GM12878 (cell line): ENCODE results near the gene PNLIP. TPM values are rescaled to one million over a fixed set of nuclear protein-coding genes. Genes with fewer than 3 reads are reported as not detected.

Source experiments
- ATAC-seq: fragments of 200-7000 bp; cut with Tn5 transposase; 3 replicates; pipeline ENCODE4 v1.9.1; 2020; ENCODE audit warnings: mild to moderate bottlenecking, moderate library complexity
- BruUV-seq: library from RNA; stranded (reverse); fragments of 400-500 nt; replicated peaks from 2 replicates; lab custom pipeline; 2021; lab: Mats Ljungman, UMichigan
- CTCF ChIA-PET: fragments of 300-600 bp; sonication (Branson Sonifier 250); formaldehyde crosslinking; extraction: SDS; loops from one replicate; lab custom pipeline; 2021; ENCODE audit warnings: inconsistent platforms; lab: Yijun Ruan, JAX
- POLR2A ChIA-PET: fragments of 350-600 bp; formaldehyde crosslinking; extraction: SDS; loops from one replicate; lab custom pipeline; 2021; ENCODE audit warnings: inconsistent platforms; lab: Charles Lee
- RAD21 ChIA-PET: fragments of 300-600 bp; sonication (Branson Sonifier 250); formaldehyde crosslinking; loops from one replicate; lab custom pipeline; 2023; ENCODE audit warnings: antibody characterized with exemption; ENCODE audit not compliant: unreplicated experiment; lab: Charles Lee
- SMC1A ChIA-PET: fragments of 300-600 bp; sonication (Branson Sonifier 250); formaldehyde crosslinking; loops from one replicate; lab custom pipeline; 2023; ENCODE audit not compliant: unreplicated experiment, uncharacterized antibody; lab: Charles Lee
- DNase-seq: peaks from one replicate; pipeline ENCODE4 v3.0.0-alpha.2; 2011; ENCODE audit warnings: low read depth, low spot score
- FAIRE-seq: peaks from 3 replicates; lab custom pipeline; 2011; peaks lifted over from hg19 to GRCh38; lab: Jason Lieb, UNC
- H2AFZ ChIP-seq: 2 replicates; pipeline ENCODE4 v1.6.0; 2011; ENCODE audit warnings: low read depth, low read length, control low read depth; ENCODE audit not compliant: control insufficient read depth
- H3K27ac ChIP-seq: 2 replicates; pipeline ENCODE4 v1.5.1; 2011; ENCODE audit warnings: control low read depth; ENCODE audit not compliant: control insufficient read depth, insufficient read depth
- H3K27me3 ChIP-seq, 2 experiments: replicated peaks in 1 of 2; 2 replicates each; pipeline versions ENCODE4 v1.6.0 to v1.6.1; 2011; ENCODE audit warnings: low read length in 1 of 2; ENCODE audit not compliant: control insufficient read depth in 2 of 2, insufficient read depth in 2 of 2
- H3K36me3 ChIP-seq, 2 experiments: 2 replicates each; pipeline ENCODE4 v1.5.1; 2011; ENCODE audit warnings: low read length in 1 of 2; ENCODE audit not compliant: control insufficient read depth in 2 of 2, insufficient read depth in 2 of 2
- H3K4me1 ChIP-seq: 2 replicates; pipeline ENCODE4 v1.6.1; 2011; ENCODE audit warnings: mild to moderate bottlenecking, low read length, moderate library complexity, mixed read lengths; ENCODE audit not compliant: control insufficient read depth, insufficient read depth
- H3K4me2 ChIP-seq: 2 replicates; pipeline ENCODE4 v1.6.0; 2011; ENCODE audit warnings: control low read depth; ENCODE audit not compliant: control insufficient read depth, insufficient read depth
- H3K4me3 ChIP-seq: fragments of 200-600 bp; sonication (generic); 2 replicates; pipeline ENCODE4 v1.5.1; 2016
- H3K79me2 ChIP-seq: 2 replicates; pipeline ENCODE4 v1.6.0; 2011; ENCODE audit warnings: low read length; ENCODE audit not compliant: control insufficient read depth, insufficient read depth
- H3K9ac ChIP-seq: 2 replicates; pipeline ENCODE4 v1.8.0; 2011; ENCODE audit warnings: low read length, control low read depth, mixed read lengths; ENCODE audit not compliant: control insufficient read depth, insufficient read depth
- H3K9me3 ChIP-seq: replicated peaks from 3 replicates; pipeline ENCODE4 v1.5.1; 2011; ENCODE audit warnings: mild to moderate bottlenecking, low read length; ENCODE audit not compliant: control insufficient read depth, insufficient read depth
- H4K20me1 ChIP-seq: 2 replicates; pipeline ENCODE4 v1.6.0; 2011; ENCODE audit not compliant: control insufficient read depth, insufficient read depth
- ASH2L ChIP-seq: fragments of 300-600, 200-600 bp; sonication (generic); IDR thresholded peaks from 2 replicates; pipeline ENCODE4 v1.6.1; 2017; ENCODE audit warnings: low read depth, mild to moderate bottlenecking, borderline replicate concordance
- CHD1 ChIP-seq: IDR thresholded peaks from 2 replicates; pipeline ENCODE4 v1.6.1; 2012; ENCODE audit warnings: low read depth, low read length, improper control_type of control experiment
- CUX1 ChIP-seq: IDR thresholded peaks from 2 replicates; pipeline ENCODE4 v1.6.1; 2012; ENCODE audit warnings: improper control_type of control experiment, low read depth, low read length; ENCODE audit not compliant: insufficient replicate concordance
- EGR1 ChIP-seq, 2 experiments: IDR thresholded peaks; 1 replicate in 1 of 2; 2 replicates in 1 of 2; pipeline ENCODE4 v1.6.1; 2011 to 2012; ENCODE audit warnings: low read depth in 2 of 2, low read length in 2 of 2, borderline replicate concordance in 1 of 2, mild to moderate bottlenecking in 1 of 2, moderate library complexity in 1 of 2
- FOXM1 ChIP-seq: IDR thresholded peaks from 2 replicates; pipeline ENCODE4 v1.6.1; 2012; ENCODE audit warnings: low read depth, mild to moderate bottlenecking, inconsistent platforms, low read length, moderate library complexity
- HDGF ChIP-seq: fragments of 450-650 bp; IDR thresholded peaks from 2 replicates; pipeline ENCODE4 v1.6.1; 2016; ENCODE audit warnings: antibody characterized with exemption
- IRF4 ChIP-seq: IDR thresholded peaks from 2 replicates; pipeline ENCODE4 v1.6.1; 2011; ENCODE audit warnings: low read depth, low read length
- IRF5 ChIP-seq: fragments of 450-650 bp; IDR thresholded peaks from 2 replicates; pipeline ENCODE4 v1.6.1; 2017; ENCODE audit warnings: borderline replicate concordance
- MYC ChIP-seq: IDR thresholded peaks from 2 replicates; pipeline ENCODE4 v1.6.1; 2011; ENCODE audit warnings: mild to moderate bottlenecking, low read length, moderate library complexity, inconsistent platforms; ENCODE audit not compliant: insufficient read depth, insufficient replicate concordance, insufficient read length, severe bottlenecking
- NR2C2 ChIP-seq: IDR thresholded peaks from 2 replicates; pipeline ENCODE4 v1.6.1; 2011; ENCODE audit warnings: borderline replicate concordance, low read depth; ENCODE audit not compliant: control insufficient read depth, insufficient read length
- POLR2A ChIP-seq: IDR thresholded peaks from 2 replicates; pipeline ENCODE4 v1.6.1; 2011; ENCODE audit warnings: low read depth, mild to moderate bottlenecking, low read length
- POLR2AphosphoS5 ChIP-seq: IDR thresholded peaks from 2 replicates; pipeline ENCODE4 v1.6.1; 2011; ENCODE audit warnings: mild to moderate bottlenecking, low read length, inconsistent platforms
- YBX1 ChIP-seq: fragments of 450-650 bp; IDR thresholded peaks from 2 replicates; pipeline ENCODE4 v1.6.1; 2016; ENCODE audit warnings: antibody characterized with exemption
- ZNF217 ChIP-seq: fragments of 450-650 bp; IDR thresholded peaks from 2 replicates; pipeline ENCODE4 v1.6.1; 2017; ENCODE audit warnings: antibody characterized with exemption, mild to moderate bottlenecking
- WGBS: methylation state at CpG from one replicate; pipeline ENCODE4 v1.1.6; 2016; ENCODE audit warnings: low lambda C conversion rate; ENCODE audit not compliant: insufficient replicate concordance, insufficient coverage; ENCODE audit errors: missing lambda C conversion rate; 5-methylcytosine and 5-hydroxymethylcytosine counted together
- in situ Hi-C: fragments of 300-500 bp; cut with MboI; formaldehyde crosslinking; loops from 9 replicates; pipeline ENCODE4 v1.14.3; 2018; ENCODE audit warnings: mixed read lengths
- intact Hi-C: fragments of 100-400 bp; cut with micrococcal nuclease; formaldehyde crosslinking; loops from one replicate; pipeline ENCODE4 v1.14.2; 2022; ENCODE audit not compliant: unreplicated experiment
- polyA plus RNA-seq, 11 experiments: library from polyadenylated mRNA; depleted of rRNA in 4 of 11; unstranded in 6 of 11; stranded (reverse) in 5 of 11; fragments of >200 nt; fragmentation: Nextera tagmentation in 4 of 11; fragmentation: Illumina TruSeq in 1 of 11; extraction: Ambion mirVana in 4 of 11; extraction: Trizol in 1 of 11; gene quantifications; 1 replicate in 1 of 11; 2 replicates in 10 of 11; pipeline versions ENCODE4 v1.2.1 to v1.2.3, GENCODE V29; 2011 to 2016; ENCODE audit warnings: inconsistent platforms in 2 of 11, missing spikeins in 2 of 11, low read depth in 1 of 11
- total RNA-seq, 4 experiments: library from RNA; depleted of rRNA in 3 of 4; stranded (reverse); fragments of >200 nt in 3 of 4; fragmentation: Illumina TruSeq in 1 of 4; extraction: Trizol in 1 of 4; gene quantifications; 2 replicates each; pipeline versions ENCODE4 v1.2.1 to v1.2.3, GENCODE V29; 2013 to 2021

PNLIP gene
- total and polyA plus RNA-seq, 10 of the 15 experiments (the other 5 are each of a cell fraction or from before 2014, with no cell fraction given): 1.1 TPM; not detected in 9

- DNase-seq (no peak), ATAC-seq (no peak), FAIRE-seq (no peak)
- Histone ChIP-seq H3K4me2 (no peak overlapping the region), H2AFZ (no peak overlapping the region), H3K27ac (no peak overlapping the region), H3K4me3 (no peak overlapping the region), H3K36me3 (no peaks in the 10 kb centered on the region), H3K4me1 (no peaks in the 10 kb centered on the region), H3K9me3 (no peaks in the 10 kb centered on the region), H4K20me1 (no peaks in the 10 kb centered on the region), H3K27me3 (no peaks in the 10 kb centered on the region), H3K9ac (no peak overlapping the region), H3K79me2 (no peaks in the 10 kb centered on the region)
- in situ Hi-C loops: no loop called here
- RAD21 ChIA-PET: no interaction called here
- intact Hi-C loops: no loop called here
- no TSS peak for BruUV-seq
- POLR2A ChIA-PET: no interaction called here
- CTCF ChIA-PET: no interaction called here
- TF ChIP-seq EGR1 (IDR thresholded peaks at IDR 0.05; ENCODE audit: borderline replicate concordance in 1 of 2, low read depth in 2 of 2, low read length in 2 of 2): no peak
- no peak for TF ChIP-seq IRF5
- SMC1A ChIA-PET: no interaction called here
Measured at GRCh38 chr10:116566932-116567331, 21.2 kb downstream of the PNLIP start.

GRCh38 chr10:116567335-116567734, 21.6 kb downstream of the PNLIP start:
- H4K20me1 ChIP-seq: no peaks in the 10 kb centered on the region
- no peak overlapping the region for H3K27ac ChIP-seq
- H3K27me3 ChIP-seq: no peaks in the 10 kb centered on the region
- no peak for TF ChIP-seq YBX1
- no peak for TF ChIP-seq POLR2A
- TF ChIP-seq ASH2L: no peak
- no peak for TF ChIP-seq NR2C2
- no peak for TF ChIP-seq ZNF217
- no peak for TF ChIP-seq POLR2AphosphoS5
- no peak for TF ChIP-seq FOXM1
- TF ChIP-seq IRF4: no peak
- TF ChIP-seq MYC: no peak
- TF ChIP-seq CUX1: no peak
- no peak for TF ChIP-seq HDGF
- no peak for TF ChIP-seq CHD1
- WGBS: 0% methylated on average over 3 of the region's 3 CpGs
- ChIA-PET POLR2A (no interaction called here), CTCF (no interaction called here), RAD21 (no interaction called here), SMC1A (no interaction called here)
- in situ Hi-C loops (no loop called here), intact Hi-C loops (no loop called here)
- no TSS peak for BruUV-seq
- no peak overlapping the region for H3K4me2 ChIP-seq
- no peak for FAIRE-seq
- H3K4me1 ChIP-seq: no peaks in the 10 kb centered on the region
- H3K36me3 ChIP-seq: no peaks in the 10 kb centered on the region
- no peaks in the 10 kb centered on the region for H3K79me2 ChIP-seq
- no peak for ATAC-seq
- no peak overlapping the region for H2AFZ ChIP-seq
- no peak overlapping the region for H3K9ac ChIP-seq
- no peak for DNase-seq
- H3K4me3 ChIP-seq: no peak overlapping the region
- no peaks in the 10 kb centered on the region for H3K9me3 ChIP-seq
